GM21526 (cell line): ENCODE results near the gene MYRF.

Experiments
- ATAC-seq: cut with Tn5 transposase; IDR thresholded peaks from one replicate; pipeline ENCODE4 v1.9.1; 2021; ENCODE audit warnings: moderate library complexity; ENCODE audit not compliant: unreplicated experiment, low FRiP score

The MYRF gene

GRCh38 chr11:61837411-61838005 is 85.1 kb downstream of the MYRF start:
- no peak for ATAC-seq
